Measurements from ENCODE around the gene GPATCH1. TPM values are rescaled to one million over a fixed set of nuclear protein-coding genes. Genes with fewer than 3 reads are reported as not detected.
A peak's percentile ranks its signal among the peaks of the same experiment; 100 is the strongest.

GPATCH1 gene
- total and polyA plus RNA-seq, 9 of the 15 experiments (the other 6 are each of a cell fraction or from before 2014, with no cell fraction given) = 3.7 to 9.7 (median 7.7) TPM

GRCh38 chr19:33133438-33134031 lies 52.6 kb downstream of the GPATCH1 start (continued):
- TF ChIP-seq RNF219 (CRISPR knock-in tag; IDR thresholded peaks at IDR 0.05) = no peak

- BruUV-seq (replicated peaks) = no TSS peak
- intact Hi-C loops (cut with micrococcal nuclease) = no loop called here
- Histone ChIP-seq H3K36me3 (ENCODE audit: control insufficient read depth, insufficient read depth, low read length) (peaks cover 8% of the 10 kb centered on the region; the same call in 1 of the 3 replicates), H3K9me1 (ENCODE audit: control insufficient read depth, insufficient read depth, low read length) (no peaks in the 10 kb centered on the region), H3K79me2 (ENCODE audit: control insufficient read depth, insufficient read depth, low read length) (no peaks in the 10 kb centered on the region), H3K4me3 (no peak overlapping the region), H3K27ac (ENCODE audit: extremely low read depth, low read depth, low read length) (no peak overlapping the region), H4K20me1 (replicated peaks; ENCODE audit: control insufficient read depth, insufficient read depth, low read length) (no peaks in the 10 kb centered on the region), H3K27me3 (ENCODE audit: control insufficient read depth in 2 of 2, insufficient read depth in 2 of 2, low read length in 2 of 2) (peaks cover 5 to 9% of the 10 kb centered on the region in 2 experiments; a peak in 4 of 5 replicates), H3K9me3 (replicated peaks; ENCODE audit: control insufficient read depth, insufficient read depth, low read depth, low read length) (no peaks in the 10 kb centered on the region), H3K4me2 (ENCODE audit: insufficient read depth, low read length) (no peak overlapping the region), H2AFZ (ENCODE audit: low read depth, low read length) (no peak overlapping the region), H3K9ac (ENCODE audit: insufficient read depth in 1 of 2, low read depth in 2 of 2, low read length in 2 of 2) (no peak overlapping the region), H3K4me1 (replicated peaks in 1 of 2; ENCODE audit: control insufficient read depth in 2 of 2, insufficient read depth in 2 of 2, low read length in 2 of 2) (peaks cover 0 to 18% of the 10 kb centered on the region in 2 experiments; a peak in 3 of 5 replicates)
- in situ Hi-C loops (cut with MboI) = no loop called here
- TF ChIP-seq SRSF9 (IDR thresholded peaks at IDR 0.05; ENCODE audit: borderline replicate concordance, low read depth, low read length) = no peak
- no peak for TF ChIP-seq RNF2 (IDR thresholded peaks at IDR 0.05)
- no peak for TF ChIP-seq CC2D1A (IDR thresholded peaks at IDR 0.05)
- peak; percentile 1 for TF ChIP-seq RBBP5 (IDR thresholded peaks at IDR 0.05; ENCODE audit: borderline replicate concordance, insufficient read depth, low read length, poor library complexity, severe bottlenecking)
- no peak for TF ChIP-seq BHLHE40 (IDR thresholded peaks at IDR 0.05; ENCODE audit: low read length)
- no peak for TF ChIP-seq CUX1 (CRISPR knock-in tag; IDR thresholded peaks at IDR 0.05)
- FAIRE-seq (no peak), DNase-seq (ENCODE audit: extremely low read depth in 1 of 4, low spot score in 3 of 4) (peak in 3 of 4 experiments; percentile 30 to 33 (median 32)), ATAC-seq (0 out of 3 replicates have a peak, but pooled peaks have one; percentile 21)
- CTCF ChIA-PET (ENCODE audit: low intra/inter-chr PET ratio) = interaction anchor here (1.0 kb wide), 1 partner anchor 9 kb away, joined by 3 read pairs; no protein-coding TSS in a partner anchor
- POLR2A ChIA-PET = no interaction called here
- 42% methylated on average over 10 of the region's 38 CpGs for WGBS (ENCODE audit: insufficient coverage, low coverage, missing lambda C conversion rate)
Observed at GRCh38 chr19:33134571-33135041, 53.6 kb downstream of the GPATCH1 start.

Data from K562 (cell line).